Epithelial cell of esophagus (primary cell): ENCODE measurements around the gene KNSTRN.

ENCODE experiments used
- DNase-seq: peaks from one replicate; pipeline ENCODE4 v3.0.0; 2010; ENCODE audit warnings: low read depth
- H3K4me3 ChIP-seq: 2 replicates; pipeline ENCODE4 v1.5.1; 2011; ENCODE audit warnings: mild to moderate bottlenecking, low read length, control low read depth
- CTCF ChIP-seq: IDR thresholded peaks from 2 replicates; pipeline ENCODE4 v1.5.1; 2011; ENCODE audit warnings: low read depth, mild to moderate bottlenecking, low read length, control low read depth, inconsistent platforms; ENCODE audit not compliant: insufficient read depth; ENCODE audit errors: missing control alignments

The KNSTRN gene

GRCh38 chr15:40379374-40379773 lies 3.1 kb upstream of the KNSTRN start:
- no peak for DNase-seq
- TF ChIP-seq CTCF: no peak
- no peak overlapping the region for H3K4me3 ChIP-seq

DNA sequence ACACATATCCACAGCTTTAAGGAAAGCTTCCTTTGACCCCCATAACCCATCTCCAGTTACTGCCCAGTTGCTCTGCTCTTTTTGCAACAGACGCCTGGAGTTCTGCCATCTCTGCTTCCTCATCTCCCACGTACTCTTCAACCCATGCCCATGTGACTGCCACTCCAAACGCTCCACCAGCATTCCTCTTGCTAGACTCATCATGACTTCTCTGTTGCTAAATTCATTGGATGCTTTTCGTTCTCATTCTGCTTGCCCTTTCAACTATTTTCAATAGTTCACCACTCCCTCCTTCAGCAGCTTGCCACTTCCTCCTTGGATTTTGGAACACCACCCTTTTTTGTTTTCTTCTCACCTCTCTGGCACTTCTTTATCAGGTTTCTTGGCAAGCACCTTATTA lies 2.7 kb upstream of the KNSTRN start:
- peak; percentile 94 for DNase-seq
- TF ChIP-seq CTCF: no peak

DNA sequence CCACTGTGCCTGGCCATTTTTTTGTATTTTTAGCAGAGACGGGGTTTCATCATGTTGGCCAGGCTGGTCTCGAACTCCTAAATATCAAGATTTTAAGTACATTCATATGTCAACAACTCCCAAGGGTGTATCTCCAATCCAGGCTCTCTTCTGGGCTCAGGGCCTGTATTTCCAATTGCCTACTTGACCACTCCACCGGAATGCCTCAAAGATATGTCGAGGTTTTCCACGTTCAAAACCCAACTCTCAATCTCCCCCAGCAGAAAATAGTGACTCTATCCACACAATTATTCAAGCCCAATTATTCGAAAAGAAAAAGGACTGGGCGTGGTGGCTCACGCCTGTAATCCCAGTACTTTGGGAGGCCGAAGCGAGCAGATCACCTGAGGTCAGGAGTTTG lies 1.9 kb upstream of the KNSTRN start:
- TF ChIP-seq CTCF: no peak
- no peak for DNase-seq
- no peak overlapping the region for H3K4me3 ChIP-seq

More for the DNA sequence above, 2.7 kb upstream of the KNSTRN start:
- H3K4me3 ChIP-seq: no peak overlapping the region

- no peak overlapping the region for H3K4me3 ChIP-seq
- TF ChIP-seq CTCF: no peak
Measured at GRCh38 chr15:40381818-40382529, 547 bp upstream of the KNSTRN start.

GRCh38 chr15:40386480-40386879 lies 4.0 kb downstream of the KNSTRN start:
- no peak overlapping the region for H3K4me3 ChIP-seq
- DNase-seq: no peak
- no peak for TF ChIP-seq CTCF

More at GRCh38 chr15:40381818-40382529, 547 bp upstream of the KNSTRN start:
- no peak for DNase-seq

GRCh38 chr15:40388941-40389823 lies 6.7 kb downstream of the KNSTRN start:
- no peak overlapping the region for H3K4me3 ChIP-seq
- peak; percentile 74 for DNase-seq
- no peak for TF ChIP-seq CTCF
